ENCODE data around the gene MYH9.

MYH9 gene

GRCh38 chr22:36298601-36299000 lies 89.2 kb downstream of the MYH9 start:
- DNase-seq (ENCODE audit: low read depth) = no peak
- no peak for TF ChIP-seq CTCF (IDR thresholded peaks at IDR 0.05; ENCODE audit: insufficient read depth, low read depth, low read length, missing control alignments)
- H3K4me3 ChIP-seq (ENCODE audit: low read depth, low read length) = no peak overlapping the region

- DNase-seq (ENCODE audit: low read depth) = no peak
- H3K4me3 ChIP-seq (ENCODE audit: low read depth, low read length) = no peak overlapping the region
- TF ChIP-seq CTCF (IDR thresholded peaks at IDR 0.05; ENCODE audit: insufficient read depth, low read depth, low read length, missing control alignments) = no peak
Observed at GRCh38 chr22:36298118-36298517, 89.6 kb downstream of the MYH9 start.

GRCh38 chr22:36297568-36297967 lies 90.2 kb downstream of the MYH9 start:
- DNase-seq (ENCODE audit: low read depth) = no peak
- H3K4me3 ChIP-seq (ENCODE audit: low read depth, low read length) = no peak overlapping the region
- TF ChIP-seq CTCF (IDR thresholded peaks at IDR 0.05; ENCODE audit: insufficient read depth, low read depth, low read length, missing control alignments) = no peak

GRCh38 chr22:36296690-36297089 lies 91.1 kb downstream of the MYH9 start:
- no peak overlapping the region for H3K4me3 ChIP-seq (ENCODE audit: low read depth, low read length)
- no peak for DNase-seq (ENCODE audit: low read depth)
- TF ChIP-seq CTCF (IDR thresholded peaks at IDR 0.05; ENCODE audit: insufficient read depth, low read depth, low read length, missing control alignments) = no peak

- no peak for TF ChIP-seq CTCF (IDR thresholded peaks at IDR 0.05; ENCODE audit: insufficient read depth, low read depth, low read length, missing control alignments)
- no peak overlapping the region for H3K4me3 ChIP-seq (ENCODE audit: low read depth, low read length)
- DNase-seq (ENCODE audit: low read depth) = no peak
Observed at GRCh38 chr22:36295247-36295646, 92.5 kb downstream of the MYH9 start.

- H3K4me3 ChIP-seq (ENCODE audit: low read depth, low read length) = no peak overlapping the region
- TF ChIP-seq CTCF (IDR thresholded peaks at IDR 0.05; ENCODE audit: insufficient read depth, low read depth, low read length, missing control alignments) = no peak
- DNase-seq (ENCODE audit: low read depth) = no peak
Observed at GRCh38 chr22:36294801-36295200, 93.0 kb downstream of the MYH9 start.

- TF ChIP-seq CTCF (IDR thresholded peaks at IDR 0.05; ENCODE audit: insufficient read depth, low read depth, low read length, missing control alignments) = no peak
- no peak overlapping the region for H3K4me3 ChIP-seq (ENCODE audit: low read depth, low read length)
- DNase-seq (ENCODE audit: low read depth) = no peak
Observed at GRCh38 chr22:36294293-36294620, 93.5 kb downstream of the MYH9 start.

Data from GM12865 (cell line).